IMR-90 (cell line): ENCODE results near the gene UGT1A4. TPM values are rescaled to one million over a fixed set of nuclear protein-coding genes. Genes with fewer than 3 reads are reported as not detected.

Experiments
- ATAC-seq: fragments of 200-7000 bp; cut with Tn5 transposase; 2 replicates; pipeline ENCODE4 v1.9.1; 2020; ENCODE audit warnings: low read depth, mild to moderate bottlenecking, moderate library complexity
- BruUV-seq: library from RNA; stranded (reverse); fragments of 400-500 nt; replicated peaks from 2 replicates; lab custom pipeline; 2021; lab: Mats Ljungman, UMichigan
- CTCF ChIA-PET: fragments of 300-600 bp; formaldehyde crosslinking; extraction: SDS; loops from one replicate; lab custom pipeline; 2021; ENCODE audit warnings: antibody characterized with exemption; lab: Yijun Ruan, JAX
- POLR2A ChIA-PET: fragments of 300-600 bp; sonication (Branson Sonifier 250); formaldehyde crosslinking; loops from one replicate; lab custom pipeline; 2022; ENCODE audit warnings: antibody characterized with exemption; ENCODE audit not compliant: unreplicated experiment; lab: Charles Lee
- DNase-seq: peaks from one replicate; pipeline ENCODE4 v3.0.0; 2013
- H2AFZ ChIP-seq: replicated peaks from 2 replicates; pipeline ENCODE3; 2013; ENCODE audit warnings: low read length, mild to moderate bottlenecking; ENCODE audit not compliant: poor library complexity
- H2AK5ac ChIP-seq: 2 replicates; pipeline ENCODE4 v1.6.1; 2013; ENCODE audit warnings: low read depth, low read length, inconsistent platforms
- H2AK9ac ChIP-seq: replicated peaks from 2 replicates; pipeline ENCODE3; 2013; ENCODE audit warnings: mild to moderate bottlenecking, low read depth, low read length, moderate library complexity; ENCODE audit not compliant: poor library complexity
- H2BK120ac ChIP-seq: 2 replicates; pipeline ENCODE4 v1.6.1; 2013; ENCODE audit warnings: low read depth, low read length, inconsistent platforms
- H2BK15ac ChIP-seq: 3 replicates; pipeline ENCODE4 v1.6.1; 2013; ENCODE audit warnings: low read depth, low read length, inconsistent platforms
- H2BK20ac ChIP-seq: 2 replicates; pipeline ENCODE4 v1.6.1; 2013; ENCODE audit warnings: low read depth, mild to moderate bottlenecking, inconsistent platforms, low read length, moderate library complexity
- H2BK5ac ChIP-seq: 2 replicates; pipeline ENCODE4 v1.6.1; 2013; ENCODE audit warnings: mild to moderate bottlenecking, low read depth, low read length, inconsistent platforms; ENCODE audit not compliant: poor library complexity, severe bottlenecking
- H3K14ac ChIP-seq: replicated peaks from 2 replicates; pipeline ENCODE4 v1.6.1; 2013; ENCODE audit warnings: low read depth, low read length, inconsistent platforms
- H3K18ac ChIP-seq: 2 replicates; pipeline ENCODE4 v1.6.1; 2013; ENCODE audit warnings: low read depth, low read length, control low read depth
- H3K23ac ChIP-seq: 2 replicates; pipeline ENCODE4 v1.6.1; 2013; ENCODE audit warnings: low read depth, low read length, inconsistent platforms
- H3K27ac ChIP-seq: 2 replicates; pipeline ENCODE4 v1.5.1; 2013; ENCODE audit warnings: mild to moderate bottlenecking, control low read depth, low read length; ENCODE audit not compliant: insufficient read depth
- H3K27me3 ChIP-seq: 2 replicates; pipeline ENCODE4 v1.6.1; 2013; ENCODE audit warnings: low read length; ENCODE audit not compliant: control insufficient read depth, insufficient read depth
- H3K36me3 ChIP-seq: 2 replicates; pipeline ENCODE4 v1.6.1; 2013; ENCODE audit warnings: low read length, mixed read lengths; ENCODE audit not compliant: control insufficient read depth, insufficient read depth
- H3K4ac ChIP-seq: 2 replicates; pipeline ENCODE4 v1.6.1; 2013; ENCODE audit warnings: low read depth, low read length, inconsistent platforms
- H3K4me1 ChIP-seq: 2 replicates; pipeline ENCODE4 v1.6.1; 2013; ENCODE audit warnings: low read length, mixed read lengths; ENCODE audit not compliant: control insufficient read depth, insufficient read depth
- H3K4me2 ChIP-seq: 2 replicates; pipeline ENCODE4 v1.6.1; 2013; ENCODE audit warnings: low read depth, mild to moderate bottlenecking, control low read depth, low read length, moderate library complexity
- H3K4me3 ChIP-seq: 2 replicates; pipeline ENCODE4 v1.5.1; 2013; ENCODE audit warnings: low read depth, mild to moderate bottlenecking, control low read depth, low read length, moderate library complexity; ENCODE audit not compliant: insufficient read depth
- H3K56ac ChIP-seq: 2 replicates; pipeline ENCODE4 v1.6.1; 2013; ENCODE audit warnings: low read length, inconsistent platforms; ENCODE audit not compliant: insufficient read depth; ENCODE audit errors: extremely low read depth
- H3K79me1 ChIP-seq, 2 experiments: 2 replicates each; pipeline ENCODE4 v1.6.1; 2013; ENCODE audit warnings: low read length in 2 of 2, inconsistent platforms in 1 of 2, low read depth in 1 of 2
- H3K9ac ChIP-seq: 2 replicates; pipeline ENCODE4 v1.6.1; 2013; ENCODE audit warnings: low read depth, low read length, control low read depth
- H3K9me1 ChIP-seq: 2 replicates; pipeline ENCODE4 v1.6.1; 2013; ENCODE audit warnings: low read length, inconsistent platforms; ENCODE audit not compliant: insufficient read depth
- H3K9me3 ChIP-seq: 2 replicates; pipeline ENCODE4 v1.6.1; 2013; ENCODE audit warnings: low read length; ENCODE audit not compliant: control insufficient read depth, insufficient read depth
- H4K20me1 ChIP-seq: 2 replicates; pipeline ENCODE4 v1.6.1; 2013; ENCODE audit warnings: low read length, inconsistent platforms; ENCODE audit not compliant: insufficient read depth
- H4K5ac ChIP-seq: 2 replicates; pipeline ENCODE4 v1.6.1; 2013; ENCODE audit warnings: mild to moderate bottlenecking, low read depth, low read length, control low read depth
- H4K8ac ChIP-seq, 2 experiments: 2 replicates each; pipeline ENCODE4 v1.6.1; 2013; ENCODE audit warnings: low read depth in 2 of 2, low read length in 2 of 2, control low read depth in 1 of 2, inconsistent platforms in 1 of 2
- H4K91ac ChIP-seq: 2 replicates; pipeline ENCODE4 v1.6.1; 2013; ENCODE audit warnings: low read depth, low read length, inconsistent platforms; ENCODE audit not compliant: insufficient read depth
- BHLHE40 ChIP-seq: fragments of 150-350 bp; IDR thresholded peaks from 2 replicates; pipeline ENCODE4 v1.6.1; 2016; ENCODE audit warnings: mild to moderate bottlenecking, low read depth, low read length
- CEBPB ChIP-seq: IDR thresholded peaks from 2 replicates; pipeline ENCODE4 v1.6.1; 2012; ENCODE audit warnings: low read depth, low read length, improper control_type of control experiment
- CHD1 ChIP-seq: IDR thresholded peaks from 2 replicates; pipeline ENCODE4 v1.6.1; 2012; ENCODE audit warnings: low read depth, low read length, improper control_type of control experiment
- CTCF ChIP-seq: conservative IDR thresholded peaks from 2 replicates; pipeline ENCODE4 v1.5.1; 2012; ENCODE audit warnings: mild to moderate bottlenecking, low read depth, low read length, improper control_type of control experiment
- ELK1 ChIP-seq: fragments of 150-350 bp; IDR thresholded peaks from 2 replicates; pipeline ENCODE4 v1.6.1; 2016; ENCODE audit warnings: low read depth, mild to moderate bottlenecking, low read length, moderate library complexity, borderline replicate concordance
- FOS ChIP-seq: fragments of 150-350 bp; IDR thresholded peaks from 2 replicates; pipeline ENCODE4 v1.6.1; 2016; ENCODE audit warnings: low read depth, low read length
- MAFK ChIP-seq: IDR thresholded peaks from 2 replicates; pipeline ENCODE4 v1.6.1; 2012; ENCODE audit warnings: low read depth, low read length, improper control_type of control experiment
- MAZ ChIP-seq: IDR thresholded peaks from 2 replicates; pipeline ENCODE4 v1.6.1; 2012; ENCODE audit warnings: low read depth, mild to moderate bottlenecking, low read length, improper control_type of control experiment, moderate library complexity, borderline replicate concordance
- NFE2L2 ChIP-seq: fragments of 150-350 bp; IDR thresholded peaks from 2 replicates; pipeline ENCODE4 v1.6.1; 2016; ENCODE audit warnings: low read depth, mild to moderate bottlenecking, low read length
- POLR2A ChIP-seq: IDR thresholded peaks from 2 replicates; pipeline ENCODE4 v1.6.1; 2012; ENCODE audit warnings: mild to moderate bottlenecking, low read depth, low read length
- RAD21 ChIP-seq: IDR thresholded peaks from 2 replicates; pipeline ENCODE4 v1.6.1; 2012; ENCODE audit warnings: low read length, improper control_type of control experiment
- RCOR1 ChIP-seq: IDR thresholded peaks from 2 replicates; pipeline ENCODE4 v1.6.1; 2012; ENCODE audit warnings: mild to moderate bottlenecking, low read length, improper control_type of control experiment; ENCODE audit not compliant: insufficient replicate concordance
- SMC3 ChIP-seq: fragments of 150-350 bp; IDR thresholded peaks from 2 replicates; pipeline ENCODE4 v1.6.1; 2016; ENCODE audit warnings: low read depth, mild to moderate bottlenecking, antibody characterized with exemption, low read length, moderate library complexity
- WGBS, 2 experiments: methylation state at CpG; one replicate each; pipeline versions ENCODE4 v1.1.5 to v1.1.7; 2013; ENCODE audit warnings: missing lambda C conversion rate in 2 of 2; ENCODE audit not compliant: insufficient read length in 1 of 2; ENCODE audit errors: extremely low coverage in 2 of 2; 5-methylcytosine and 5-hydroxymethylcytosine counted together
- dilution Hi-C: fragments of 300-500 bp; cut with HindIII; formaldehyde crosslinking; loops from one replicate; pipeline ENCODE4 v1.14.3; 2018; ENCODE audit warnings: low sequenced_read_pairs; ENCODE audit not compliant: unreplicated experiment
- in situ Hi-C: fragments of 300-500 bp; cut with MboI; formaldehyde crosslinking; loops from 3 replicates; pipeline ENCODE4 v1.14.3; 2019; ENCODE audit warnings: low sequenced_read_pairs, inconsistent platforms, mixed read lengths
- intact Hi-C: fragments of 100-400 bp; cut with micrococcal nuclease; formaldehyde crosslinking; loops from 2 replicates; pipeline ENCODE4 v1.10.0; 2022
- polyA plus RNA-seq, 3 experiments: library from polyadenylated mRNA; depleted of rRNA; stranded (reverse); fragments of >200 nt; gene quantifications; 2 replicates each; pipeline ENCODE4 v1.2.3, GENCODE V29; 2012; ENCODE audit warnings: low replicate concordance in 1 of 3
- total RNA-seq: library from RNA; depleted of rRNA; stranded (reverse); fragments of >200 nt; gene quantifications from 2 replicates; pipeline ENCODE4 v1.2.3, GENCODE V29; 2012
- TF ChIP-seq, protein P1 (sequence below): fragments of 150-350 bp; IDR thresholded peaks from 2 replicates; pipeline ENCODE4 v1.6.1; 2017; ENCODE audit warnings: mild to moderate bottlenecking, antibody characterized with exemption, low read length, low read depth

Gene UGT1A4
- total and polyA plus RNA-seq, 2 of the 4 experiments (the other 2 are of a cell fraction), result not detected

DNA sequence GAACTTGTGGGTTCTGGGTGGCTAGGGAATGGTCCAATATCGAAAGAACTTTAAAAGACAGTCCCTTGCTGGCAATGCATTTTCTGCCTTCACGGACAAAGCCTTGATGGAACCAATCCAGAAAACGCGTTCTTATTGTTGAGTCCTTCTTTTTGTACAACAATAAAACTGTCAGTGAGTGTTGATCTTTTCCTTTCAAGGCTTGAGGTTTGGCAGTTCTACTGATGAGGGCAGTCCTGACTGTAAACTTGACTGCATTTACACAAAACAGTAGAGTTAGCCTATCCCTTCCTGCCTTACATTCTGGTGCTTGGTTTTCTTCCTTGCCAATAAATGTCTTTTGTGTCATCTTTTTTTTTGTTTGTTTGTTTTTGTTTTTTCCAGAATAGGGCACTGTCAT lies 39.3 kb upstream of the UGT1A4 start:
- Histone ChIP-seq H3K27me3 (peaks cover 1% of the 10 kb centered on the region), H4K91ac (no peak overlapping the region), H2BK15ac (no peak overlapping the region), H4K5ac (no peak overlapping the region), H3K9me3 (no peaks in the 10 kb centered on the region), H2AFZ (no peak overlapping the region), H3K18ac (no peak overlapping the region), H3K27ac (no peak overlapping the region), H3K79me1 (no peaks in the 10 kb centered on the region), H3K36me3 (no peaks in the 10 kb centered on the region), H3K4me3 (no peak overlapping the region), H3K4me1 (no peaks in the 10 kb centered on the region), H3K4me2 (no peak overlapping the region), H2AK5ac (no peak overlapping the region), H2AK9ac (no peak overlapping the region), H4K20me1 (no peaks in the 10 kb centered on the region), H2BK120ac (no peak overlapping the region), H2BK20ac (no peak overlapping the region), H2BK5ac (no peak overlapping the region), H3K9me1 (no peaks in the 10 kb centered on the region), H3K4ac (no peak overlapping the region), H3K14ac (no peak overlapping the region), H4K8ac (no peak overlapping the region), H3K56ac (no peak overlapping the region), H3K23ac (no peak overlapping the region), H3K9ac (no peak overlapping the region)
- DNase-seq, result no peak
- TF ChIP-seq CTCF, result no peak
- TF ChIP-seq NFE2L2, result no peak
- TF ChIP-seq, protein P1, sequence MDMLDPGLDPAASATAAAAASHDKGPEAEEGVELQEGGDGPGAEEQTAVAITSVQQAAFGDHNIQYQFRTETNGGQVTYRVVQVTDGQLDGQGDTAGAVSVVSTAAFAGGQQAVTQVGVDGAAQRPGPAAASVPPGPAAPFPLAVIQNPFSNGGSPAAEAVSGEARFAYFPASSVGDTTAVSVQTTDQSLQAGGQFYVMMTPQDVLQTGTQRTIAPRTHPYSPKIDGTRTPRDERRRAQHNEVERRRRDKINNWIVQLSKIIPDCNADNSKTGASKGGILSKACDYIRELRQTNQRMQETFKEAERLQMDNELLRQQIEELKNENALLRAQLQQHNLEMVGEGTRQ, result no peak
- TF ChIP-seq ELK1, result no peak
- no peak for TF ChIP-seq RAD21
- TF ChIP-seq CHD1, result no peak
- TF ChIP-seq SMC3, result no peak
- no peak for TF ChIP-seq MAFK
- no peak for TF ChIP-seq POLR2A
- TF ChIP-seq CEBPB, result no peak
- TF ChIP-seq MAZ, result no peak
- TF ChIP-seq FOS, result no peak
- TF ChIP-seq RCOR1, result no peak
- no peak for TF ChIP-seq BHLHE40
- WGBS, 2 experiments, result no CpG with 5 or more reads among the region's 4 CpGs
- intact Hi-C loops, result no loop called here
- ChIA-PET CTCF (no interaction called here), POLR2A (no interaction called here)
- dilution Hi-C loops, result no loop called here
- ATAC-seq, result no peak
- in situ Hi-C loops, result no loop called here
- no TSS peak for BruUV-seq
